ENCODE measurements around the gene AFAP1.
A peak's percentile ranks its signal among the peaks of the same experiment; 100 is the strongest.

AFAP1 gene

GRCh38 chr4:7819446-7819845, 120.2 kb downstream of the AFAP1 start:
- DNase-seq = no peak

GRCh38 chr4:7818399-7818911, 121.2 kb downstream of the AFAP1 start:
- DNase-seq = peak; percentile 57

- DNase-seq = no peak
Measured at GRCh38 chr4:7817877-7818398, 121.7 kb downstream of the AFAP1 start.

GRCh38 chr4:7816771-7817170, 122.9 kb downstream of the AFAP1 start:
- DNase-seq = no peak

- no peak for DNase-seq
Measured at GRCh38 chr4:7815981-7816380, 123.7 kb downstream of the AFAP1 start.

- no peak for DNase-seq
Measured at GRCh38 chr4:7815562-7815961, 124.1 kb downstream of the AFAP1 start.

- DNase-seq = no peak
Measured at GRCh38 chr4:7814451-7814850, 125.2 kb downstream of the AFAP1 start.

- no peak for DNase-seq
Measured at GRCh38 chr4:7813674-7814073, 126.0 kb downstream of the AFAP1 start.

GRCh38 chr4:7812921-7813320, 126.7 kb downstream of the AFAP1 start:
- DNase-seq = no peak

GRCh38 chr4:7812231-7812857, 127.3 kb downstream of the AFAP1 start:
- peak; percentile 58 for DNase-seq

GRCh38 chr4:7811536-7812191, 128.0 kb downstream of the AFAP1 start:
- DNase-seq = peak; percentile 92

- no peak for DNase-seq
Measured at GRCh38 chr4:7810783-7811535, 128.7 kb downstream of the AFAP1 start.

- DNase-seq = no peak
Measured at GRCh38 chr4:7808752-7809151, 130.9 kb downstream of the AFAP1 start.

GRCh38 chr4:7808181-7808580, 131.5 kb downstream of the AFAP1 start:
- no peak for DNase-seq

GRCh38 chr4:7807351-7807921, 132.2 kb downstream of the AFAP1 start:
- DNase-seq = no peak

- no peak for DNase-seq
Measured at GRCh38 chr4:7806338-7807090, 133.1 kb downstream of the AFAP1 start.

GRCh38 chr4:7805533-7806337, 133.9 kb downstream of the AFAP1 start:
- peak; percentile 96 for DNase-seq

GRCh38 chr4:7804756-7805385, 134.8 kb downstream of the AFAP1 start:
- no peak for DNase-seq

- DNase-seq = peak; percentile 82
Measured at GRCh38 chr4:7803992-7804755, 135.5 kb downstream of the AFAP1 start.

GRCh38 chr4:7803371-7803770, 136.3 kb downstream of the AFAP1 start:
- no peak for DNase-seq
